ENCODE data around the gene SEC14L1. TPM values are rescaled to one million over a fixed set of nuclear protein-coding genes. Genes with fewer than 3 reads are reported as not detected.
"Not testable (repeated sequence)": the region's sequence is repeated elsewhere in the genome, so short reads cannot be mapped to it uniquely, and the experiment has no call there.

SEC14L1 gene
- total RNA-seq, 1 donor from 2014 or later: 322 TPM

DNA sequence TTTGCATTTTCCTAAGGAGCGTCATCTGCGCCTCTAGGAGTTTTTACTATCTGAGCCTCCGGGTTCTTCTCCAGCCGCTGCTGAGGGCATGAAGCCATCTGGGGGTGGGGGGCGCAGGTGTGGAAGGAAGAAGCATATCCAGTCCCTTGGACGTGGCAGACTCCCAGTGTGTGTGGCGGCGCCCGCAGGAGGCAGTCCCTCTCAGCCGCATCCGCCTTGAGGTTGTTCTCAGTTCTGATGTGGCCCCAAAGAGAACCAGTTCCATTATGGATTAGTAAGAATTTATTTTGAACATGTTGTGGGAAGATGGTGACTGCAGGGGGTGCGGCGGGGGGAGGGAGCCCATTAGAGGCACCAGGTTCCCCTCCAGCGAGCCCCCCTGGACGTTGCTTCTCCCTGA, 100.2 kb downstream of the SEC14L1 start:
- no peak for DNase-seq

DNA sequence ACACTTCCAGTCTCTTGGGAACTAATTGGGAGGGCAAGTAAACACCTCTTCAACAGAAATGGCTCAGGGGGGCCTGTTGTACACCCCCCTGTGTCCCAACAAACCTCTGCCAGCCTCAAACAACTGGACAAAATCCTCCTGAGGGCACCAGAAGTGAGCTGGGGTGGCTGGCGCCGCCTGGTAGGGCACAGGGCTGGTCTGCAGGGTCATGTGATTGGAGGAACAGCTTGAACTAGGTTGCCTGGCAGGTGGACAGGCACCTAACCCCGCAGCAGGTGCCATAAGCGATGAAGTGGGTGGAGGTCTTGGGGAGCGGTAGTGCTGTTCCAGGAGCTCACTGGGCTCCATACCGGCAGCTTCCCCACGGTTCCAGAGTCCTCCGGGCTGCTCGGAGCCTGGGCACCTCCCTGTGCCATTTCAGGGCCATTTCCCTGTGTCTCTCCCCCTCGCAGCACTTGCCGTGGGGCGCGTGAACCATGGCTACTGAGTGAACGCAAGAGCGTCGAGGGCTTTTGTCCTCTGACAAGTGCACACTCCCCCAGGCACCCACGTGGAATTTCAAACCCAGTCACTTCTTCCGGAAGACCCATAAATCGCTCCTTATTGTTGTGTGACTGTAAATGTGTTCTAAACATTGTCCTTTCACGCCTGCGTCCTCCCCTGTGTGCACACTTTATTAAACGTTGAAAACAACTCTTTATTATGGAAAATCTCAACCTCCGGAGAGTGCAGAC, 101.5 kb downstream of the SEC14L1 start:
- peak; percentile 49 for DNase-seq

DNA sequence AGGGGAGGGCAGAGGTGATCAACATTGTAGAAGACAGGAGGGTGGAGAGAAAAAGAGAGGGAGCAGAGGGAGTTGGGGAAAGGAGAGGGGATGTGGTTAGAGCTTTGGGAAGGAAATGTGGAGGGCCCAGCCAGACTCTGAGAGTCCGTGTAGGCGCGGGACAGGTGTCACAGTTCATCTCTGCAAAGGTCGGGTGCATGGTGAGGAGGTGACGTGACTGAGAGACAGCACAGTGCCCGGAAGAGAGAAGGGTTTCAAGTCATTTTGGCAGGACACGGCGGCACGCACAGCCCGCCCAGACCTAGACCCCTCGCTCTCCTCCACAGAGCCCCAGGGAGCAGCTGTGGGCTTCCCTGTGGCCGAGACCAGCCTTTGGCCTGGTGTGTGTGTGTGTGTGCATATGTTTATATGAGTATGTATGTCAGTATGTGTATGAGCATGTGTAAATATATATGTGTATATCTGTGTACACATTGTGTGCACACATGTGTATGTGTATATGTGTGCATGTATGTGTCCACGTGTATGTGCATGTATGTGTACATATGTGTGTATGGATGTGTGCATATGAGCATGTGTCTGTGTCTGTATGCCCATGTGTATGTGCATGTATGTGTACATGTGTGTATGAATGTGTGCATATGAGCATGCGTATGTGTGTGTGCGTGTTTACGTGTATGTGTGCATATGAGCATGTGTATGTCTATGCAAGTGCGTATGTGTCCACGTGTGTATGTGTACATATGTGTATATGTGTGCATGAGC, 104.6 kb downstream of the SEC14L1 start:
- no peak for DNase-seq

DNA sequence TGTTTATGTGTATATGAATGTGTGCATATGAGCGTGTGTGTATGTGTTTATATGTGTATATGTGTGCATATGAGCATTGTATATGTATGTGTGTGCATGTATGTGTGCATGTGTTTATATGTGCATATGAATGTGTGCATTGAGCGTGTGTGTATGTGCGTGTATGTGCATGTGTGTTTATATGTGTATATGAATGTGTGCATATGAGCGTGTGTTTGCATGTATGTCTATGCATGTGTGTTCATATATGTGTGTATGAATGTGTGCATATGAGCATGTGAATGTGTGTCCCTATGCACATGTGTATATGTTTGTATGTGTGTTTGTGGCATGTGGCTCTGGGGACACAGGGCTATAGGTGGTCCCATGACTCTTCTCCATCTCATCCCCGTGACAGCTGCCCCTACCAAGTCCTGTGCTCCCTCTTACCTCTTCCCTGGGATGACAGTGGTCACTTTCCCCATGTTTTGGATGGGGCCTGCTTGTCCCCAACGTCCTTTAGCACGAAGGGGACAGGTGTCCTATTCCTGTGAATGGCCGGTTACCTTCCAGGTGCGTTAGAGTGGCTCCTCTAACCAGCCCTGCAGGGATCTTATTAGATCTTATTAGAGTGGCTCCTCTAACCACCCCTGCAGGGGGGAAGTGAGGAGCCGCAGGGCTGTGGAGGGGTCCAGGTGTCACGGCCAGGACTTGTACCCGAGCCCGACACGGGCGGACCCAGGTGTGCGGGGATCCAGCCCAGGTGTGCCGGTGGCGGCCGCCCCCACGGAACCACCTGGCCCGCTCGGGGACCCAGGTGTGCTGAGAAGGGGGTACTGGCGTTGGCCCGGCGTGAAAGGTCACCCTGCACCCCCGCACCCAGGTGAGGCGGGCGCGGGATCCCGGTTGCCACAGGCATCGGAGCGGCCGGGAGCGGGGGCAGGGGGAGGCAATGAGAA, 105.6 kb downstream of the SEC14L1 start:
- no peak for DNase-seq

DNA sequence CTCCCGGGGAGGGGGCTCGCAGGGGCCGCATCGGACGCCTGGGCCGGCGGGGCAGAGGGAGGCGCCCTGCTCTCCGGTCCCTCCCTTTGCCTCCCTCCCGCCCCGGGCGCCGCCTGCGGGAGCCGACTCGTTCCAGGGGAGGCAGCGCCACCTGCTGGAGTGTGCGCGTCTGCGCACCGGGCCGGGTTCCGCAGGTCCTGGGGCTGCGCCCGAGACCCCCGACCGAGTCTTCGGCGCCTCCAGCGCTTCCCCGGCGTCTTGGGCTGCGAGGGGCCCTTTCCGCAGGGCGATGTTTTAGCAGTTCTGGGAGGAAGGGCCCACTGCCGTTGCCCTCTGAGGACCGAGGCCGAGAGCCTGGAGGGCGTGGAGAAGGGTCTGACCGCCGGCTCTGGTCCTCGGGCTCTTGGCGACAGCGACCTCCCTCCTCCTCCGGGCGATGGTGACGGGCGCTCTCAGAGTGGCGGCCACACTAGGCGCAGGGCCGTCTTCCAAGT, 106.3 kb downstream of the SEC14L1 start:
- peak; percentile 83 for DNase-seq

DNA sequence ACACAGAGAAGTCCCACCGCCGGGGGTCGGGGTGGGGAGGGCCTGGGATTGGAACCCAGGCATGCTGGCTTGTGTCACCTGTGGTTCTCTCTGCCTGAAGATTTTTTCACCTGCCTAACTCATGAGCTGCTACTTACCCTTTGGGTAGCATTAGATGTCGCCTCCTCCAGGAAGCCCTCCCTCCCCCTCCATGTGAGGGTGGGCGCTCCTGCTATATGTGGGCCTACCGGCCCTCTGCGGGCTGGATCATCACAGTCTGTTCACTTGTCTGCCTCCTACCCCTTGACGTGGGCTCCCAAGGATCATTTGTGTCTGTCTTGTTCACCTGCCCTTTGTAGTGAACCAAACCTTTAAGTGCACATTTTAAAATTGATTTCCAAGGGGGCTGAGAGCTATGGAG, 106.8 kb downstream of the SEC14L1 start:
- DNase-seq: no peak

DNA sequence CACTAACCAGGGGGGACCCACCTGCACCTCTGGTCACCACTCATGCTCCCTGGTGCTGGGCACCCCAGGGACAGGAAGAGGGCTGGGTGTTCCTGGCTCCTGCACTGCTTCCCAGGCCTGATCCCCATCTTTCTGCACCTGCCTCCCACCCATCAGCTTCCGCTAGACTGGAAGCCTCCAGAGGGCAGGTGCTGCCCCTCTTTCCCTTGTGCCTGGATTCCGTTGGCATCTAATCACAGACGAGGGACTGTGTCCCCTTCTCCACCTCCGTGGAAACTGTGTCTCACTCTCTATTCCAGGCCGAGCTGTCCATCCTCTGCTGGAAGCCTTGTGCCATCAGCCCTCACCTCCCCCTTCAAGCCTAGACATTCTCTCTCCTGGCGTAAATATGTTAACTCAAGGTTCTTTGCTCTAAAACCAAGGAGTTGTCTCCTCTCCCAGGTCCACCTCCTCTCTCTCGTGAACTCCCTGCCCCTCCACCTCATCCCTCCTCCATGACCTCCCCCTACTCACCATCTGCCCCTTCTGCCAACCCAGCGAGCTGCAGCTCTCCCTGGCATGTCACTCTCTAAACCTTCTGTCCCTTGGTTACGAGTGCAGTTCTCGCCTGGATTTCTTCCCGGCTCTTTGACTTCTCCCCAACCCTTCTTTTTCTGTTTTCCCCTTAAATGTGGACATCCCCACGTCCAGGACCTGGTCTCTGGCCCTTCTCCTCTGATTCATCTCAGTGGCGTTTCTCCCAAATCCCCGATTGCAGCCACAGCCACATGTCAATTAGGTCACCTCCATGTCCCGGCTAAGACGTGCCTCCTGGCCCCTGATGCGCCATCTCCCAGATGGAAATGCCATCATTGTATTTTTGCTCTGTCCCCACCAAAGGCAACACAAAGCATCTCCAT, 107.7 kb downstream of the SEC14L1 start:
- DNase-seq: no peak

DNA sequence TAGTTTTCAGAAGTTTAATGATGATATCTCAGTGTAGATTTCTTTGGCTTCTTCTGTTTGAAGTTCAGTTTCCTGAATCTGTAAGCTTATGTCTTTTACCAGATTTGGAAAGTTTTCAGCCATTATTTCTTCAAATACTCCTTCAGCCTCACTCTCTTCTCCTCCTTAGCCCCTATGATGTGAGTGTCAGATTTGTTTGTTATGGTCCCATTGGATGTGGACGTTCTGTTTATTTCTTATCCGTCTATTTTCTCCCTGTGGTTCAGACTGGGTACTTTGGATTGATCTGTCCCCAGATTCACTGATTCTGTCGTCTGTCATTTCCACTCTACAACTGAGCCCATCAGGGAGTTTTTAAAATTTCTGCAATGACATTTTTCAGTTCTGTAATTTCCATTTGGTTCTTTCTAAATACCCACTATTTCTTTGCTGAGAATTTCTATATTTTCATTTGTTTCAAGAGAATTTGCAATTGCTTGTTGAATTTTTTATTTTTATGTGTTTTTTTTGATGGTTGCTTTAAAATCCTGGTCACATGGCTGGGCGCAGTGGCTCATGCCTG, 110.9 kb downstream of the SEC14L1 start:
- no peak for DNase-seq

DNA sequence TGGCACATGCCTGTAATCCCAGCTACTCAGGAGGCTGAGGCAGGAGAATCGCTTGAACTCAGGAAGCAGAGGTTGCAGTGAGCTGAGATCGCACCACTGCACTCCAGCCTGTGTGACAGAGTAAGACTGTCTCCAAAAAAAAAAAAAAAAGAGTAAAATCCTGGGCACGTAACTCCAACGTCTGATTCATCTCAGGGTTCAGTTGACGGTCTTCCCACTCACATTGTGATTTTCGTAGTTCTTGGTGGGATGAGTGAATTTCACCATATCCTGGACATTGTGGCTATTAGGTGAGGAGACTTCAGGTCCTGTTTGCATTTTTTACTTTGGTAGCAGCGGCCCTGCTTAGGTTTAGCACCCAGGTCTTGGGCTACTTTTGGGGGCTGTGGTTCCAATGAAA, 111.5 kb downstream of the SEC14L1 start:
- not testable (repeated sequence) for DNase-seq

DNA sequence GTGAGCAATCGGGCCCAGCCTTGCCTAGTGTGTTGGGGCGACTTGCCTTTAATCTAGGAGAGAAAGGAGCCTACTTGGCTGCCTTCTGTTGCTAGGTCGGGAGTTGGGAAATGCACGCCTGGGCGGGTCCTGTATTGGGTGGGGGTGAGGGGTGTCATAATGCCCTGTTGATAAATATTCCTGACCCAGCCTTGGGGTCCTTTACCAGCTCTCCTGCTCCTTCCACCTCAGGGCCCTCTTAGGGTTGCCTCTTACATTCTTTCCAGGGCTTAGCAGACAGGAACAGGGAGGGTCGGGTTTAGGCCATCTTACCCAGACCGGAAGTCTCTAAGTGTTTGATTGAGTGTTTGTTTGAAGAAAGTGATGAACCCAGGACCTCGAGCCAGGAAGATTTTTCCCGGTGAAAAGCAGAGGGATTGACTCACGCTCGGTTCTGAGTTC, 112.9 kb downstream of the SEC14L1 start:
- DNase-seq: peak; percentile 44

DNA sequence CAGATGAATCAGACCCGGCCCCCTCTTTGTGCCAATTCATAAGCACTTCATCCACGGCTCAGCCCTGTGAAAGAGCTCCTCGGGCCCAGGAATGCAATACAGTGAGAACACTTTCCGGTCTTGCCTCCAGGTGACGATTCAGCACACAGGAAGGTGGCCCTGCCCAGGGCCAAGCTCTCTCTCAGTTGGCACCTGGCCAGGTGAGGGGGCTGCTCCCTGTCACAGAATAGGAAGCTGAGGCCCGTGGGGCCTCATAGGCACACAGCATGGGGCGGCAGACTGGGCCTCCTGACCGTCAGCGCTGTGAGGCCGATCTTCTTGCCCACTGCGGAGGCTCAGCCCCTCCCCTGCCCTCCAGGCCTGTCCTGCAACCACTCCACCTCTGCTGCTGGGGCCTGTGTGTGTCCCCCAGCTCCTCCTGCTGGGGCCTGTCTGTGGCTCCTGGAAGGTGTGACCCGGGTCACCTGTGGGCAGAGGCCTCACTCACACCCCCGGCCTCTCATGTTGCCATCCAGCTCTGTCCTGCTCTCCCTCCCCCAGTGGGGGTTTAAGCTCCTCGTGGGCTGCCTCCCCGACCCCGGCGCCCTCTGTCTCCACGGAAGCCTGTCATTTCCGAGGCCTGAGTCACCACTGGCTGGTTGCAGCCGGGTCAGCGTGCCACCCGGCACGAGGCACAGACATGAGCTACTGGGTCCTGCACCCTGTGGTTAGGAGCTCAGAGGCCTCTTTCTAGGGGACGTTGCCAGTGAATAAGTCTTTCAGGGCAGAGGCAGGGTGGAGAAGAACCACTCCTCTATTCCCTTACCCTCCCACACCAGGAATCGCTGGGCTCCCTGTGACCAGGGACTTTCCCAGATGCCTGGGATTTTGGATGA, 114.4 kb downstream of the SEC14L1 start:
- peak; percentile 25 for DNase-seq

DNA sequence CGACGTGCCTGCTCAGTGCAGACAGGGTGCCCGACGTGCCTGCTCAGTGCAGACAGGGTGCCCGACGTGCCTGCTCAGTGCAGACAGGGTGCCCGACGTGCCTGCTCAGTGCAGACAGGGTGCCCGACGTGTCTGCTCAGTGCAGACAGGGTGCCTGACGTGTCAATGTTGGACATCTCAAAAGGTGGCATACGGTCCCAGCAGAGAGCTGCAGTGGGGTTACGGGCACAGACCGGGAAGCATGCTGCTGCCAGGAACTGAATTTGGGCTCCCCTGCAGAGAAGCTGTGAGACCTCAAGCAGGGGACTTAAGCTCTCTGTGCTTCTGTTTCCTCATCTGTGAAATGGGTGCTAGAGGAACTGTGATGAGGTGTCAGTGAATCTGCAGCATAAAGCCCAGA, 115.2 kb downstream of the SEC14L1 start:
- not testable (repeated sequence) for DNase-seq

DNA sequence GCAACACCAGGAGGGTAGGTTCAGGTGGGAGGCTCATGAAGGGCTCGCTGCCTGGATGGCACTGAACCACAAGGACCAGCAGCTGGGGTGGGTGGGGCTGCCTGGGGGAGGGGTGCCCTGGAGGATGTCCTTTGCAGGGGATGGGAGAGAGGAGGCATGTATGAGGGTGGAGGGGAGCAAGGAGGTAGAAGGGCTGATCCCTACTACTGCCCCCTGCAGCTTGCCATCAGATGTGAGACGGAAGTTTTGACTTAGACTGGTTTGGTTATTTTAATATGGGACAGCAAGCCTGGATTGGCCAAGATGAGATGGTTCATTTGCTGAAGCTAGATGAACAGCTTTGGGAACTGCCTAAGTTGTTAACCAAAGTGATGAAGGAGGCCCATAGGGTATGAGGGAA, 115.9 kb downstream of the SEC14L1 start:
- no peak for DNase-seq

DNA sequence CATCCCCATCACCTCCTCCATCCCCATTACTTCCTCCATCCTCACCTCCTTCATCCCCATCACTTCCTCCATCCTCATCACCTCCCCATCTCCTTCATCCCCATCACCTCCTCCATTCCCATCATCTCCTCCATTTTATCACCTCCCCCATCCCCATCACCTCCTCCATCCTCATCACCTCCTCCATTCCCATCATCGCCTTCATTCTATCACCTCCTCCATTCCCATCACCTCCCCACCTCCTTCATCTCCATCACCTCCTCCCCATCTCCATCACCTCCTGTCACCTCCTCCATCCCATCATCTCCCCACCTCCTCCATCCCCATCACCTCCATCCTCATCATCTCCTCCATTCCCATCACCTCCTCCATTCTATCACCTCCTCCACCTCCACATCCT, 116.4 kb downstream of the SEC14L1 start:
- no peak for DNase-seq

DNA sequence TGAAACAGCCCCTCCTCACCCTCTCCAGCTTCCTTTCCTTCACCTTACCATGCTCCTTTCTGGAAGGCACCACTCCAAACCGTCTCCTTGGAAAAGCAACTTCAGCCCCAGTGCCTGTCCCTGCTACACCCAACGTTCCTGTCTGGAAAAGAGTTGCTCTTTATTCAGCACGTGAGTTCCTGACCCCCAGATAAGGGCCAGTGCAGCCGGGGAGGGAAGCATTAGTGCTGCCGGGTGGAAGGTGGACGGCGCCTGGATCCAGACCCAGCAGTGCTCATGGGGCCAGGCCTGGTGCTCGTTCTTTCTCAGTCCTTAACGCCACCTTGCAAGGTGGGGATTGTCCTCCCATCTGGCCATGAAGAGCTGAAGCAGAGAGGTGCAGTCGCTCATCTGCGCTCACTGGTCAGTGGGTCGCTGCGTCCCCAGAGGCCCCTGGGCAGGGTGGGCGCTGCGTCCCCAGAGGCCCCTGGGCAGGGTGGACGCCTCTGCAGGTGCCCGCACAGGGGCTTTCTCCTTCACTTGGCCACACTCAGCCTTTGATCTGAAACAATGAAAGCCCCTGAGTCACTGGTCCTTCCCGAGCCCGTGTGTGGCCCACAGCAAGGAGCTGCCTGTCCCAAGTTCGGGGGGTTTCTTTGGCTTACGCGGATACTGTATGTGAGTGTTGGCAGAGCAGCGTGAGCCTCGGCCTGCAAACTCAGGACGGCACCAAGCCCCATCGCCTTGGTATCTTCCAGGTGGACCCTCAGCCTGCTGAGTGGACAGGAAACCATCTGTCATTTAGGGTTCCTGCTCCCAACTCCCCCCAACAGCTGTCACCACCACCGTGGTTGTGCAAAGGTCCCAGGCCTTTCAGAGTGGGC, 117.1 kb downstream of the SEC14L1 start:
- no peak for DNase-seq

DNA sequence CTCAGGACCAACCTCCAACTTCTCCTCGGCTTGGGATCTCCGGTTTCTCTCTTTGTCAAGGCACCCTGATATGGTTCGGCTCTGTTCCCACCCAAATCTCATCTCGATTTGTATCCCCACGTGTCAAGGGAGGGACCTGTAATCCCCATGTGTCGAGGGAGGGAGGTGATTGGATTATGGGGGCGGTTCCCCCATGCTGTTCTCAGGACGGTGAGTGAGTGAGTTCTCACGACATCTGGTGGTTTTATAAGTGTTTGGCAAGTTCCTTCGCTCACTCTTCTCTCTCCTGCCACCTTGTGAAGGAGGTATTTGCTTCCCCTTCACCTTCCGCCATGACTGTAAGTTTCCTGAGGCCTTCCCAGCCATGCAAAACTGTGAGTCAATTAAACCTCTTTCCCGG, 117.9 kb downstream of the SEC14L1 start:
- no peak for DNase-seq

DNA sequence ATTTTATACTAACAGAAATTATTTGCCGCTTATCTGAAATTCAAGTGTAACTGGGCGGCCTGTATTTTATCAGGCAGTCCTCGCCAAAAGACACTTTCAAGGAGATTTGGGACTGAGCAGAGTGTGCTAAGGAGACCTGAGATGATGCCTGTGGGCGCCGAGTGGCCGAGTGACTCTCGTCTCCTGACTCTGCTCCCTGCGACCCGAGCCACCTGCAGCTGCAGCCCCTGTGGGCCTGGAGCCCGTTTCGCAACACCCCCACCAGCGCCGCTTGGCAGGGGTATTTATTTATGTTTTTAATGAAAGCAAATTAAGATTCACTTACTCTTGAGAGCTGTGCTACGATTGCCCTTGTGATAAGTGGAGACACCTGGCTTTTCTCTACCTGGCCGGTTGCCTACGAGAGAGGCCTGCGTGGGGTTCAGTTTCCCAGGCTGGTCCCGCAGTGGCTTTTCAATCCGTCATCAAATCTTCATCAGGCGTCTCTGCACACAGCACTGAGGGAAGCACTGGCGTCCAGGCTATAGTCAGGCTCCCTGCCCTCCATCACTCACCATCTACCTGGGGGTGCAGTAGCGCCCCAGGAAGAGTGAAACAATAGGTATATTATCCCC, 124.0 kb downstream of the SEC14L1 start:
- no peak for DNase-seq

DNA sequence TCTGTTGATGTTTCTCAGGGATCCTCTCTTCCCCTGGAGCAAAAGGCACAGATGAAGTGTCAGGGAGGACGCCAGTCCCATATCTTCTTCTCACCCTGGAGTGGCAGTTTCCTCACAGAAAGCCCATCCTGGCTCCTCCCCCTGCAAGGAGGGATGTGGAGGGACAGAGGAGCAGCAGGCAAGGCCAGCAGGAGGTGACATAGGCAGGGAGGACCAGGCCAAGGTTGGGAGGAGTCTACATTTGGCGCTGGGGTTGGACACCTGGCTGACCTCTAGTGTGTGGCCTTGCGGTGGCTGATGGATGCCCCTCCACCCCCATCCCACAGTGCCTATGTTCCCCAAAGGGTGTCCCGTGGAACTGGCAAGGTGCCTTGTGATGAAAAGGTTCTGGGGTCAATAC, 125.4 kb downstream of the SEC14L1 start:
- DNase-seq: no peak

All from dermis blood vessel endothelial cell (primary cell).